Activated CD8-positive, alpha-beta memory T cell treated with anti-CD3 and anti-CD28 coated beads for 24 hours (primary cell): ENCODE results near the gene RAPGEF1.

Experiments used
- DNase-seq: peaks from one replicate; pipeline ENCODE4 v3.0.0-alpha.2; 2020

Gene RAPGEF1

GRCh38 chr9:131748411-131748955 is 8.6 kb upstream of the RAPGEF1 start:
- DNase-seq, result no peak

- no peak for DNase-seq
Measured at GRCh38 chr9:131747352-131747751, 7.5 kb upstream of the RAPGEF1 start.

- DNase-seq, result no peak
Measured at GRCh38 chr9:131745610-131746009, 5.7 kb upstream of the RAPGEF1 start.

GRCh38 chr9:131744720-131745201 is 4.9 kb upstream of the RAPGEF1 start:
- no peak for DNase-seq

GRCh38 chr9:131744171-131744719 is 4.4 kb upstream of the RAPGEF1 start:
- DNase-seq, result no peak

GRCh38 chr9:131743501-131743900 is 3.6 kb upstream of the RAPGEF1 start:
- DNase-seq, result no peak

GRCh38 chr9:131743096-131743495 is 3.2 kb upstream of the RAPGEF1 start:
- no peak for DNase-seq

GRCh38 chr9:131740898-131741297 is 1.0 kb upstream of the RAPGEF1 start:
- no peak for DNase-seq

GRCh38 chr9:131739133-131739958 is 530 bp downstream of the RAPGEF1 start:
- peak; percentile 83 for DNase-seq

GRCh38 chr9:131738293-131739132 is 1.4 kb downstream of the RAPGEF1 start:
- no peak for DNase-seq

- DNase-seq, result no peak
Measured at GRCh38 chr9:131737426-131737825, 2.5 kb downstream of the RAPGEF1 start.

GRCh38 chr9:131736431-131736830 is 3.4 kb downstream of the RAPGEF1 start:
- no peak for DNase-seq

- no peak for DNase-seq
Measured at GRCh38 chr9:131735238-131736128, 4.4 kb downstream of the RAPGEF1 start.

GRCh38 chr9:131734781-131735180 is 5.1 kb downstream of the RAPGEF1 start:
- no peak for DNase-seq

- DNase-seq, result no peak
Measured at GRCh38 chr9:131734165-131734610, 5.7 kb downstream of the RAPGEF1 start.

GRCh38 chr9:131733541-131734061 is 6.3 kb downstream of the RAPGEF1 start:
- peak; percentile 78 for DNase-seq

- DNase-seq, result no peak
Measured at GRCh38 chr9:131732636-131733289, 7.1 kb downstream of the RAPGEF1 start.

- no peak for DNase-seq
Measured at GRCh38 chr9:131732061-131732526, 7.8 kb downstream of the RAPGEF1 start.

- no peak for DNase-seq
Measured at GRCh38 chr9:131731644-131732043, 8.2 kb downstream of the RAPGEF1 start.

GRCh38 chr9:131731237-131731636 is 8.6 kb downstream of the RAPGEF1 start:
- no peak for DNase-seq

- peak; percentile 86 for DNase-seq
Measured at GRCh38 chr9:131728961-131729360, 10.9 kb downstream of the RAPGEF1 start.
